ENCODE measurements around the gene CLCNKA.

Gene CLCNKA

DNA sequence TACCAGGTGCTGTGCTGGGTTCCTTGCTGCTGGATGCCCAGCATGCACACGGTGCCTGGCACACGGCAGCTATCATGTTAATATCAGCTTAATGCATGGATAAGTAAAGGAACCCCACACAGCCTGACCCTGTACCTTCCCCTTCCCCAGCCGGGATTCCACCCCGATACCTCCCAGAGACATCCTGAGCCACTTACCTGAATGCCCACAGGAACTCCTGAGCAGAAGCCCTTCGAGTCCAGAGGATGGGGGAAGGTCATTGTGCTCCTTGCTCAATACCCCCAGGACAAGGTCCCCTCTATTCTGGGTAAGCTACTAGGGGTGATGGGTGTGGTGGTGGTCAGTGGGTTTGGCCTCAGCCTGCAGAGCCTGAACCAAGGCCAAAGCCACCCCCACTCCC, 50.3 kb downstream of the CLCNKA start:
- TF ChIP-seq, protein P1, sequence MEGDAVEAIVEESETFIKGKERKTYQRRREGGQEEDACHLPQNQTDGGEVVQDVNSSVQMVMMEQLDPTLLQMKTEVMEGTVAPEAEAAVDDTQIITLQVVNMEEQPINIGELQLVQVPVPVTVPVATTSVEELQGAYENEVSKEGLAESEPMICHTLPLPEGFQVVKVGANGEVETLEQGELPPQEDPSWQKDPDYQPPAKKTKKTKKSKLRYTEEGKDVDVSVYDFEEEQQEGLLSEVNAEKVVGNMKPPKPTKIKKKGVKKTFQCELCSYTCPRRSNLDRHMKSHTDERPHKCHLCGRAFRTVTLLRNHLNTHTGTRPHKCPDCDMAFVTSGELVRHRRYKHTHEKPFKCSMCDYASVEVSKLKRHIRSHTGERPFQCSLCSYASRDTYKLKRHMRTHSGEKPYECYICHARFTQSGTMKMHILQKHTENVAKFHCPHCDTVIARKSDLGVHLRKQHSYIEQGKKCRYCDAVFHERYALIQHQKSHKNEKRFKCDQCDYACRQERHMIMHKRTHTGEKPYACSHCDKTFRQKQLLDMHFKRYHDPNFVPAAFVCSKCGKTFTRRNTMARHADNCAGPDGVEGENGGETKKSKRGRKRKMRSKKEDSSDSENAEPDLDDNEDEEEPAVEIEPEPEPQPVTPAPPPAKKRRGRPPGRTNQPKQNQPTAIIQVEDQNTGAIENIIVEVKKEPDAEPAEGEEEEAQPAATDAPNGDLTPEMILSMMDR (IDR thresholded peaks at IDR 0.05) = no peak
- Mint-ChIP-seq H3K4me1 (peaks cover 35% of the 10 kb centered on the region), H3K27ac (no peak overlapping the region), H3K27me3 (ENCODE audit: low read depth, poor library complexity) (peaks cover 53% of the 10 kb centered on the region), H3K4me3 (peak overlapping the region; percentile 35), H3K9me3 (no peaks in the 10 kb centered on the region), H3K36me3 (ENCODE audit: low read depth) (no peaks in the 10 kb centered on the region)
- DNase-seq = no peak

- Mint-ChIP-seq H3K36me3 (ENCODE audit: low read depth) (no peaks in the 10 kb centered on the region), H3K4me1 (peaks cover 35% of the 10 kb centered on the region), H3K27me3 (ENCODE audit: low read depth, poor library complexity) (peaks cover 55% of the 10 kb centered on the region), H3K27ac (no peak overlapping the region), H3K9me3 (no peaks in the 10 kb centered on the region), H3K4me3 (peak overlapping the region; percentile 45)
- DNase-seq = peak; percentile 48
- TF ChIP-seq, protein P1 (IDR thresholded peaks at IDR 0.05) = no peak
Observed at GRCh38 chr1:16072616-16073484, 51.0 kb downstream of the CLCNKA start.

DNA sequence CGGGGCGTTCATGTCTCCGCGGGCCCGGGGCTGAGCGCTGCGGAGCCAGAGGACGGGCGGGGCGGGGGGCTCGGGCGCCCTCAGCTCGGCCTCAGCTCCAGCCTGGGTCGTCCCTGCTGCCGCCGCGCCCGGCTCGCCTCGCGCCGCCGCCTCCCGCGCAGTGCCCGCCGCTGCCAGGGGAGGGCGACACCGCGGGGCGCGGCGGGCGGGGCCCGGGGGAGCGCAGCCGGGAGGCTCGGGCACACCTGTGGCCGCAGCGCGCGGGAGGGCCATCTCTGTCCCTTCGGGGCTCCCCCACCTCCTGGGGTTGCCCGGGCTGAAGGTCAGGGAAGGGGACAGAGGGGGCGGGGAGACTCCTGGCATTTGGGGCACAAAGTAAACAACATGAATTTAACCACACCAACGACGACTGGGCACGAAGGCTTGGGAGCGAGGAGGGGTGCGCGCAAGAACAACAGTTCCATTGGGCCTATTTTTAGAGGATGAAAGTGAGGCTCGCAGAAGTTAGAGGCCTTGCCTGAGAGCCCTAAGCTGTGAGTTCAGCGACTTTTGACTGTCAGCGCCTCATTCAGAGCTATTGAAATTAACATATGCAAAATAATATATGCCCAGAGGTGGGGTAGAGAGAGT, 51.8 kb downstream of the CLCNKA start, which contains the start of gene FAM131C:
TSS of gene FAM131C (minus strand) at position 162 of the 630 bp plus-strand sequence. CDS start 209 bp downstream, outside the sequence.
- Mint-ChIP-seq H3K36me3 (ENCODE audit: low read depth) (no peaks in the 10 kb centered on the region), H3K4me1 (peaks cover 27% of the 10 kb centered on the region), H3K4me3 (peak within 1 kb of the TSS; percentile 85), H3K27me3 (ENCODE audit: low read depth, poor library complexity) (peaks cover 55% of the 10 kb centered on the region), H3K9me3 (no peaks in the 10 kb centered on the region), H3K27ac (no peak within 1 kb of the TSS)
- DNase-seq = peak; percentile 67
- TF ChIP-seq, protein P1 (IDR thresholded peaks at IDR 0.05) = no peak

DNA sequence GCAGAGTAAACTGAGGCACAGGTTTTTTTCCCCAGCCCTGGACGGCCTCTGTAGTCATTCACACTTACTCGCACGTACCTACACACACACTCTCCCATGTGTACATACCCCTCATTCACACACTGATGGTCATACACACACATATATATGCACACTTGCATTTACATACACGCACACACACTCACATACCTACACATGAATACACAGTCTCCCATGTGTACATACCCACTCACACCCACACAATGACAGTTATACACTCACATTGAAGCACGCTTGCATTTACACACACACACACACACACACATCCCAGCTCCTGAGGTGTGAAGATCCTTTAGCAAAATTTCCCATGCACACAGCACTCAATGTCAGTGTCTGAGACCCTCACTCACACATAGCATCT, 52.4 kb downstream of the CLCNKA start:
- H3K4me3 Mint-ChIP-seq = peak overlapping the region; percentile 85
- no peaks in the 10 kb centered on the region for H3K36me3 Mint-ChIP-seq (ENCODE audit: low read depth)
- H3K9me3 Mint-ChIP-seq = no peaks in the 10 kb centered on the region
- no peak for DNase-seq
- H3K4me1 Mint-ChIP-seq = peaks cover 30% of the 10 kb centered on the region
- TF ChIP-seq, protein P1 (IDR thresholded peaks at IDR 0.05) = no peak
- no peak overlapping the region for H3K27ac Mint-ChIP-seq
- peaks cover 55% of the 10 kb centered on the region for H3K27me3 Mint-ChIP-seq (ENCODE audit: low read depth, poor library complexity)

- TF ChIP-seq, protein P1 (IDR thresholded peaks at IDR 0.05) = no peak
- Mint-ChIP-seq H3K9me3 (no peaks in the 10 kb centered on the region), H3K4me3 (no peak overlapping the region), H3K27me3 (ENCODE audit: low read depth, poor library complexity) (peaks cover 50% of the 10 kb centered on the region), H3K36me3 (ENCODE audit: low read depth) (no peaks in the 10 kb centered on the region), H3K27ac (no peak overlapping the region), H3K4me1 (peaks cover 30% of the 10 kb centered on the region)
- DNase-seq = no peak
Observed at GRCh38 chr1:16075337-16076030, 53.6 kb downstream of the CLCNKA start.

Data from nephron progenitor cell (in vitro differentiated cells).